ENCODE results near the gene ITPRID2. TPM values are rescaled to one million over a fixed set of nuclear protein-coding genes. Genes with fewer than 3 reads are reported as not detected.

The ITPRID2 gene
- polyA plus RNA-seq, 3 donors: 17.9 to 50.2 (median 23.0) TPM

DNA sequence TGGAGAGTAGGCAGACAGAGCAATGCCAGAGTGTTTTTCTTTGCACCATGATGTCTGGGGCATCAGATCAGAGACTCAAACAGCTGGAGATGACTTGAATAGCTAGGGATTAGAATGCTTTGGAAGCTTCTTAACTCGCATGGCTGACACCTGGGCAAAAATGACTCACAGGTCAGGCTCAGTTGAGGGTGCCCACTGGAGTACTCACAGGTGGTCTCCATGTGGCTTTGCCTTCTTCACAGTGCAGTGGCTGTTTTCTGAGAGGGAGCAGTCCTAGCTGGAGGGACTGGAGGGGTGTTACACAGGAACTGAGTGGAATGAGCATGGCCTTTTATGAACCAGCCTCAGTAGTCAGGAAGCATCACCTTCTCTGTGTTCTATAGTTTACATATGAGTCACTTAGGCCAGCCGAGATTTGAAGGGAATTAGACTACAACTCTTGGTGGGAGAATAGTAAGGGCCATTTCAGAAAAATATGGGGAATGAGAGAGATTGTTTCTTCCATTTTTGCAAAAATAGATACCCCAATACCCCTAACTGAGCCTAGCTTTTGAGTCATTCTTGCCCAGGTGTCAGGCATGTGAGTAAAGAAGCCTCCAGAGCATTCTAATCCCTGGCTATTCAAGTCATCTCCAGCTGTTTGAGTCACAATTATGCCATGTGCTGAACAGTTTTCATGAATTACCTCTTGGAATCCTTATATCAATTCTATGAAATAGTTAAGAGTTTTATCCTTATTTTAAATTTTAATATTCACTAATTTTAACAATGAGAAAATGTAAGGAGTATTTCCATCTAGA, 87.0 kb downstream of the ITPRID2 start:
- Histone ChIP-seq H3K79me2 (ENCODE audit: insufficient read depth, low read length) (no peaks in the 10 kb centered on the region), H3K9me3 (replicated peaks in 1 of 2; ENCODE audit: control insufficient read depth in 1 of 2, insufficient read depth in 1 of 2, low read length in 2 of 2) (no peaks in the 10 kb centered on the region), H3K36me3 (replicated peaks in 1 of 2; ENCODE audit: control insufficient read depth in 1 of 2, insufficient read depth in 2 of 2, low read length in 2 of 2) (no peaks in the 10 kb centered on the region), H3K4me2 (replicated peaks; ENCODE audit: extremely low read depth, low read length, poor library complexity, severe bottlenecking) (no peak overlapping the region), H2AFZ (ENCODE audit: insufficient read depth, low read depth, low read length, poor library complexity, severe bottlenecking) (no peak overlapping the region), H3K4me3 (replicated peaks in 1 of 3; ENCODE audit: low read depth in 2 of 3, low read length in 3 of 3) (no peak overlapping the region), H4K20me1 (ENCODE audit: insufficient read depth, low read length) (no peaks in the 10 kb centered on the region), H3K27me3 (ENCODE audit: control insufficient read depth in 2 of 2, insufficient read depth in 2 of 2, low read length in 2 of 2) (no peaks in the 10 kb centered on the region), H3K27ac (ENCODE audit: low read depth in 1 of 2, low read length in 2 of 2) (no peak overlapping the region), H3K4me1 (ENCODE audit: control insufficient read depth in 1 of 2, insufficient read depth in 2 of 2, low read length in 2 of 2) (no peaks in the 10 kb centered on the region), H3K9ac (ENCODE audit: insufficient read depth, low read length, poor library complexity, severe bottlenecking) (no peak overlapping the region)
- Mint-ChIP-seq H3K27ac (no peak overlapping the region), H3K4me1 (no peaks in the 10 kb centered on the region), H3K4me3 (no peak overlapping the region), H3K9me3 (peaks cover 0 to 6% (median 0%) of the 10 kb centered on the region in 7 donors), H3K27me3 (ENCODE audit: low read depth in 3 of 3) (no peaks in the 10 kb centered on the region), H3K36me3 (no peaks in the 10 kb centered on the region)
- intact Hi-C loops (cut with micrococcal nuclease): no loop called here
- TF ChIP-seq, protein P1, sequence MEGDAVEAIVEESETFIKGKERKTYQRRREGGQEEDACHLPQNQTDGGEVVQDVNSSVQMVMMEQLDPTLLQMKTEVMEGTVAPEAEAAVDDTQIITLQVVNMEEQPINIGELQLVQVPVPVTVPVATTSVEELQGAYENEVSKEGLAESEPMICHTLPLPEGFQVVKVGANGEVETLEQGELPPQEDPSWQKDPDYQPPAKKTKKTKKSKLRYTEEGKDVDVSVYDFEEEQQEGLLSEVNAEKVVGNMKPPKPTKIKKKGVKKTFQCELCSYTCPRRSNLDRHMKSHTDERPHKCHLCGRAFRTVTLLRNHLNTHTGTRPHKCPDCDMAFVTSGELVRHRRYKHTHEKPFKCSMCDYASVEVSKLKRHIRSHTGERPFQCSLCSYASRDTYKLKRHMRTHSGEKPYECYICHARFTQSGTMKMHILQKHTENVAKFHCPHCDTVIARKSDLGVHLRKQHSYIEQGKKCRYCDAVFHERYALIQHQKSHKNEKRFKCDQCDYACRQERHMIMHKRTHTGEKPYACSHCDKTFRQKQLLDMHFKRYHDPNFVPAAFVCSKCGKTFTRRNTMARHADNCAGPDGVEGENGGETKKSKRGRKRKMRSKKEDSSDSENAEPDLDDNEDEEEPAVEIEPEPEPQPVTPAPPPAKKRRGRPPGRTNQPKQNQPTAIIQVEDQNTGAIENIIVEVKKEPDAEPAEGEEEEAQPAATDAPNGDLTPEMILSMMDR (IDR thresholded peaks at IDR 0.05): no peak
- 100% methylated on average over 1 of the region's 2 CpGs for WGBS (ENCODE audit: insufficient coverage)
- no peak for DNase-seq

Other genes starting within 250 kb of the ITPRID2 start
- 10 to 100 TPM in 1 of 3 donors, 1 to 10 TPM in 1, under 1 TPM in 1; 0.12 to 16.3 (median 8.6) TPM for gene CERKL, start 234.6 kb upstream of the ITPRID2 start, polyA plus RNA-seq
- gene NEUROD1, start 211.2 kb upstream of the ITPRID2 start, polyA plus RNA-seq: not detected
- gene PPP1R1C, start 94.1 kb downstream of the ITPRID2 start, polyA plus RNA-seq: not detected